HCT116 (cell line): ENCODE measurements around the gene CAMP. TPM values are rescaled to one million over a fixed set of nuclear protein-coding genes. Genes with fewer than 3 reads are reported as not detected.

ENCODE experiments used
- ATAC-seq: fragments of 200-7000 bp; cut with Tn5 transposase; 2 replicates; pipeline ENCODE4 v1.9.1; 2020; ENCODE audit warnings: mild to moderate bottlenecking, moderate library complexity
- BruUV-seq: library from RNA; stranded (reverse); fragments of 400-500 nt; replicated peaks from 2 replicates; lab custom pipeline; 2021; lab: Mats Ljungman, UMichigan
- CTCF ChIA-PET: fragments of 300-600 bp; sonication (Branson Sonifier 250); formaldehyde crosslinking; loops from one replicate; lab custom pipeline; 2021; ENCODE audit warnings: antibody characterized with exemption; lab: Charles Lee
- POLR2A ChIA-PET: fragments of 300-600, 350-600 bp; sonication (Branson Sonifier 250); formaldehyde crosslinking; loops from one replicate; lab custom pipeline; 2021; ENCODE audit warnings: antibody characterized with exemption; lab: Charles Lee
- RAD21 ChIA-PET, 2 experiments: fragments of 300-600 bp; sonication (Branson Sonifier 250); formaldehyde crosslinking; loops; one replicate each; lab custom pipeline; 2023; ENCODE audit warnings: low total read pairs in 2 of 2; ENCODE audit not compliant: uncharacterized antibody in 2 of 2, unreplicated experiment in 2 of 2, low non-redundant PET in 1 of 2; lab: Charles Lee
- DNase-seq: peaks from one replicate; pipeline ENCODE4 v3.0.0-alpha.2; 2010; ENCODE audit warnings: low read depth, low spot score
- H2AFZ ChIP-seq: fragments of 200-600 bp; shearing (Covaris generic), sonication (generic); 2 replicates; pipeline ENCODE4 v1.6.1; 2017; ENCODE audit warnings: low read depth, mixed run types, mixed read lengths, antibody characterized with exemption, low read length; ENCODE audit not compliant: poor library complexity, severe bottlenecking
- H3K27ac ChIP-seq: 2 replicates; pipeline ENCODE4 v1.5.1; 2012; ENCODE audit warnings: low read depth, low read length
- H3K27me3 ChIP-seq: fragments of 200-600 bp; sonication (generic); 2 replicates; pipeline ENCODE4 v1.6.1; 2016; ENCODE audit warnings: mixed run types, low read length, mixed read lengths; ENCODE audit not compliant: insufficient read depth
- H3K36me3 ChIP-seq, 2 experiments: fragments of 200-500 bp in 1 of 2; fragments of 200-600 bp in 1 of 2; sonication (Bioruptor generic) in 1 of 2; sonication (generic) in 1 of 2; 2 replicates each; pipeline versions ENCODE4 v1.5.1 to v1.6.1; 2014 to 2016; ENCODE audit warnings: low read length in 2 of 2, inconsistent platforms in 1 of 2, mixed read lengths in 1 of 2, mixed run types in 1 of 2; ENCODE audit not compliant: insufficient read depth in 2 of 2, control insufficient read depth in 1 of 2
- H3K4me1 ChIP-seq, 2 experiments: fragments of 200-600 bp in 1 of 2; sonication (generic) in 1 of 2; 2 replicates each; pipeline versions ENCODE4 v1.5.1 to v1.6.1; 2012 to 2017; ENCODE audit warnings: low read length in 2 of 2, inconsistent platforms in 1 of 2, mild to moderate bottlenecking in 1 of 2, mixed read lengths in 1 of 2, mixed run types in 1 of 2, moderate library complexity in 1 of 2; ENCODE audit not compliant: insufficient read depth in 2 of 2, control insufficient read depth in 1 of 2
- H3K4me2 ChIP-seq: fragments of 200-600 bp; sonication (generic); 2 replicates; pipeline ENCODE4 v1.6.1; 2017; ENCODE audit warnings: mixed run types, low read length, mixed read lengths
- H3K4me3 ChIP-seq, 2 experiments: fragments of 200-600 bp in 1 of 2; sonication (generic) in 1 of 2; replicated peaks in 1 of 2; 2 replicates each; pipeline ENCODE4 v1.5.1; 2011 to 2016; ENCODE audit warnings: low read length in 2 of 2, control low read depth in 1 of 2, low read depth in 1 of 2, mild to moderate bottlenecking in 1 of 2, mixed read lengths in 1 of 2, mixed run types in 1 of 2
- H3K79me2 ChIP-seq: fragments of 200-600 bp; sonication (generic); 2 replicates; pipeline ENCODE4 v1.6.1; 2017; ENCODE audit warnings: mild to moderate bottlenecking, mixed run types, low read length, moderate library complexity, mixed read lengths; ENCODE audit not compliant: insufficient read depth
- H3K9ac ChIP-seq: fragments of 200-600 bp; sonication (generic); 2 replicates; pipeline ENCODE4 v1.6.1; 2016; ENCODE audit warnings: low read length, mixed read lengths
- H3K9me2 ChIP-seq: fragments of 200-600 bp; sonication (generic), shearing (Covaris generic); 2 replicates; pipeline ENCODE4 v1.6.1; 2017; ENCODE audit warnings: mixed run types, mild to moderate bottlenecking, moderate library complexity; ENCODE audit not compliant: insufficient read depth
- H3K9me3 ChIP-seq, 2 experiments: fragments of 200-500 bp in 1 of 2; fragments of 200-600 bp in 1 of 2; sonication (Bioruptor generic) in 1 of 2; sonication (generic) in 1 of 2; 2 replicates each; pipeline ENCODE4 v1.6.1; 2014 to 2017; ENCODE audit warnings: low read length in 2 of 2, mixed read lengths in 2 of 2, inconsistent platforms in 1 of 2, low read depth in 1 of 2, mild to moderate bottlenecking in 1 of 2, mixed run types in 1 of 2, moderate library complexity in 1 of 2; ENCODE audit not compliant: control insufficient read depth in 1 of 2, insufficient read depth in 1 of 2
- H4K20me1 ChIP-seq: fragments of 200-600 bp; sonication (generic), shearing (Covaris generic); 2 replicates; pipeline ENCODE4 v1.6.1; 2017; ENCODE audit warnings: mixed run types, mild to moderate bottlenecking, moderate library complexity; ENCODE audit not compliant: insufficient read depth
- ATF3 ChIP-seq: IDR thresholded peaks from 2 replicates; pipeline ENCODE4 v1.6.1; 2012
- CBX3 ChIP-seq: IDR thresholded peaks from 2 replicates; pipeline ENCODE4 v1.6.1; 2012; ENCODE audit warnings: low read depth
- CEBPB ChIP-seq: IDR thresholded peaks from 2 replicates; pipeline ENCODE4 v1.6.1; 2012; ENCODE audit warnings: low read depth
- CTCF ChIP-seq, 3 experiments: fragments of 200-600 bp in 1 of 3; sonication (generic) in 1 of 3; IDR thresholded peaks in 2 of 3; conservative IDR thresholded peaks in 1 of 3; 2 replicates each; pipeline ENCODE4 v1.5.1; 2012 to 2017; ENCODE audit warnings: low read depth in 2 of 3, low read length in 2 of 3, antibody characterized with exemption in 1 of 3, borderline replicate concordance in 1 of 3, control low read depth in 1 of 3, mild to moderate bottlenecking in 1 of 3, mixed read lengths in 1 of 3, mixed run types in 1 of 3, moderate library complexity in 1 of 3; ENCODE audit not compliant: insufficient read depth in 1 of 3
- ELF1 ChIP-seq: IDR thresholded peaks from 2 replicates; pipeline ENCODE4 v1.6.1; 2012; ENCODE audit warnings: low read depth, borderline replicate concordance
- EZH2phosphoT487 ChIP-seq: fragments of 200-600 bp; IDR thresholded peaks from 2 replicates; pipeline ENCODE4 v1.6.1; 2018; ENCODE audit warnings: antibody characterized with exemption, borderline replicate concordance
- JUND ChIP-seq: IDR thresholded peaks from 2 replicates; pipeline ENCODE4 v1.6.1; 2012
- POLR2AphosphoS5 ChIP-seq: IDR thresholded peaks from 2 replicates; pipeline ENCODE4 v1.6.1; 2011; ENCODE audit warnings: mild to moderate bottlenecking, low read depth, low read length, moderate library complexity
- RAD21 ChIP-seq: IDR thresholded peaks from 2 replicates; pipeline ENCODE4 v1.6.1; 2012; ENCODE audit warnings: low read depth, mild to moderate bottlenecking
- SRF ChIP-seq: IDR thresholded peaks from 2 replicates; pipeline ENCODE4 v1.6.1; 2012; ENCODE audit warnings: low read depth
- TCF7L2 ChIP-seq: IDR thresholded peaks from 2 replicates; pipeline ENCODE4 v1.7.0; 2011; ENCODE audit warnings: borderline replicate concordance, inconsistent platforms; ENCODE audit not compliant: insufficient read depth, insufficient read length; ENCODE audit errors: extremely low read depth
- ZBTB33 ChIP-seq: IDR thresholded peaks from 2 replicates; pipeline ENCODE4 v1.6.1; 2011; ENCODE audit warnings: mild to moderate bottlenecking, low read length, moderate library complexity; ENCODE audit not compliant: insufficient replicate concordance; ENCODE audit errors: extremely low read depth
- ZFX ChIP-seq: fragments of 450-650 bp; IDR thresholded peaks from 2 replicates; pipeline ENCODE4 v1.6.1; 2017
- ZNF274 ChIP-seq: fragments of 200-500 bp; sonication (Bioruptor generic); IDR thresholded peaks from 2 replicates; pipeline ENCODE4 v1.6.1; 2014; ENCODE audit warnings: mild to moderate bottlenecking, low read depth, low read length, inconsistent platforms
- intact Hi-C: fragments of 100-400 bp; cut with micrococcal nuclease; formaldehyde crosslinking; loops from 2 replicates; pipeline ENCODE4 v1.10.0; 2022
- total RNA-seq: library from RNA; stranded (reverse); gene quantifications from one replicate; pipeline ENCODE4 v1.2.1, GENCODE V29; 2021; ENCODE audit not compliant: unreplicated experiment

The CAMP gene
- total RNA-seq, 1 experiment from 2014 or later: not detected

GRCh38 chr3:48243886-48244285 is 20.6 kb downstream of the CAMP start:
- Histone ChIP-seq H3K27ac (no peak overlapping the region), H3K4me1 (peaks cover 11 to 23% of the 10 kb centered on the region in 2 experiments), H2AFZ (no peak overlapping the region), H4K20me1 (no peaks in the 10 kb centered on the region), H3K4me2 (no peak overlapping the region), H3K9me3 (no peaks in the 10 kb centered on the region), H3K9ac (no peak overlapping the region), H3K79me2 (peaks cover 50% of the 10 kb centered on the region), H3K36me3 (peaks cover 6% of the 10 kb centered on the region in 2 experiments; a peak in 2 of 4 replicates), H3K4me3 (no peak overlapping the region), H3K9me2 (no peaks in the 10 kb centered on the region), H3K27me3 (no peaks in the 10 kb centered on the region)
- POLR2A ChIA-PET: no interaction called here
- intact Hi-C loops: no loop called here
- ATAC-seq (no peak), DNase-seq (no peak)
- RAD21 ChIA-PET: no interaction called here
- no TSS peak for BruUV-seq
- no peak for TF ChIP-seq TCF7L2
- no peak for TF ChIP-seq RAD21
- no peak for TF ChIP-seq ATF3
- TF ChIP-seq POLR2AphosphoS5: no peak
- TF ChIP-seq EZH2phosphoT487: no peak
- no peak for TF ChIP-seq JUND
- no peak for TF ChIP-seq SRF
- TF ChIP-seq CEBPB: no peak
- CTCF ChIA-PET: interaction anchor here (1.3 to 2.1 kb wide), 2 partner anchors 157 to 192 kb away, joined by 3 to 6 read pairs; no protein-coding TSS in a partner anchor

GRCh38 chr3:48244461-48244860 is 21.2 kb downstream of the CAMP start:
- BruUV-seq: no TSS peak
- intact Hi-C loops: no loop called here
- DNase-seq: no peak
- TF ChIP-seq CBX3: no peak
- TF ChIP-seq ELF1: no peak
- no peak for TF ChIP-seq TCF7L2
- no peak for TF ChIP-seq CTCF (IDR thresholded peaks at IDR 0.05 in 2 of 3, conservative IDR thresholded peaks at IDR 0.05 in 1 of 3; ENCODE audit: borderline replicate concordance in 1 of 3, insufficient read depth in 1 of 3, low read depth in 2 of 3, low read length in 2 of 3)
- TF ChIP-seq ZBTB33: no peak
- no peak for TF ChIP-seq RAD21
- no peak for TF ChIP-seq ZNF274
- TF ChIP-seq ZFX: no peak
- no peak for TF ChIP-seq EZH2phosphoT487

More at GRCh38 chr3:48244461-48244860, 21.2 kb downstream of the CAMP start:
- ATAC-seq: no peak
- no peaks in the 10 kb centered on the region for H3K27me3 ChIP-seq
- no peaks in the 10 kb centered on the region for H3K9me2 ChIP-seq
- peaks cover 52% of the 10 kb centered on the region for H3K79me2 ChIP-seq
- no peaks in the 10 kb centered on the region for H3K9me3 ChIP-seq
- H3K36me3 ChIP-seq: peaks cover 9% of the 10 kb centered on the region in 2 experiments; a peak in 2 of 4 replicates
- H2AFZ ChIP-seq: no peak overlapping the region
- H4K20me1 ChIP-seq: no peaks in the 10 kb centered on the region
- no peak overlapping the region for H3K4me3 ChIP-seq
- ChIA-PET RAD21 (no interaction called here), POLR2A (no interaction called here), CTCF (interaction anchor here (2.1 kb wide), 1 partner anchor 191 kb away, joined by 6 read pairs; no protein-coding TSS in a partner anchor)
- H3K27ac ChIP-seq: no peak overlapping the region
- no peak overlapping the region for H3K4me2 ChIP-seq
- no peak overlapping the region for H3K9ac ChIP-seq
- peaks cover 11 to 23% of the 10 kb centered on the region in 2 experiments for H3K4me1 ChIP-seq
